Smooth muscle cell (in vitro differentiated cells): Measurements from ENCODE around the gene RGP1. TPM values are rescaled to one million over a fixed set of nuclear protein-coding genes. Genes with fewer than 3 reads are reported as not detected.

Source experiments
- DNase-seq: peaks from one replicate; lab custom pipeline; 2025; ENCODE audit not compliant: unreplicated experiment; lab: John Stamatoyannopoulos, UW
- H2AFZ ChIP-seq: fragments of 200-600 bp; sonication (generic); 2 replicates; pipeline ENCODE4 v1.6.0; 2016; ENCODE audit warnings: antibody characterized with exemption, low read depth, mild to moderate bottlenecking
- H3F3A ChIP-seq: fragments of 200-600 bp; sonication (generic); 2 replicates; pipeline ENCODE4 v1.6.0; 2017; ENCODE audit warnings: antibody characterized with exemption, low read depth
- H3K27ac ChIP-seq: fragments of 200-600 bp; sonication (generic); 2 replicates; pipeline ENCODE4 v1.5.1; 2016; ENCODE audit warnings: low read depth, mild to moderate bottlenecking
- H3K27me3 ChIP-seq: fragments of 200-600 bp; sonication (generic); 2 replicates; pipeline ENCODE4 v1.6.1; 2016; ENCODE audit warnings: low read depth, mild to moderate bottlenecking
- H3K36me3 ChIP-seq: fragments of 200-600 bp; sonication (generic); 2 replicates; pipeline ENCODE4 v1.5.1; 2016; ENCODE audit warnings: low read depth
- H3K4me1 ChIP-seq: fragments of 200-600 bp; sonication (generic); 2 replicates; pipeline ENCODE4 v1.5.1; 2016; ENCODE audit warnings: low read depth
- H3K4me2 ChIP-seq: fragments of 200-600 bp; sonication (generic); 2 replicates; pipeline ENCODE4 v1.6.0; 2016; ENCODE audit warnings: mild to moderate bottlenecking
- H3K4me3 ChIP-seq: fragments of 200-600 bp; sonication (generic); 2 replicates; pipeline ENCODE4 v1.5.1; 2016; ENCODE audit warnings: mild to moderate bottlenecking
- H3K79me2 ChIP-seq: fragments of 200-600 bp; sonication (generic); 2 replicates; pipeline ENCODE4 v1.6.0; 2016; ENCODE audit warnings: low read depth, mild to moderate bottlenecking
- H3K9ac ChIP-seq: fragments of 200-600 bp; sonication (generic); 2 replicates; pipeline ENCODE4 v1.6.0; 2016; ENCODE audit warnings: low read depth
- H3K9me3 ChIP-seq: fragments of 200-600 bp; sonication (generic); replicated peaks from 2 replicates; pipeline ENCODE4 v1.5.1; 2016; ENCODE audit warnings: low read depth
- H4K20me1 ChIP-seq: fragments of 200-600 bp; sonication (generic); 2 replicates; pipeline ENCODE4 v1.6.0; 2016; ENCODE audit warnings: low read depth
- CTCF ChIP-seq: fragments of 200-600 bp; sonication (generic); IDR thresholded peaks from 2 replicates; pipeline ENCODE4 v1.5.1; 2017; ENCODE audit warnings: borderline replicate concordance, mild to moderate bottlenecking, antibody characterized with exemption; ENCODE audit not compliant: insufficient read depth, poor library complexity, severe bottlenecking
- WGBS: methylation state at CpG from one replicate; pipeline ENCODE4 v1.1.7; 2016; ENCODE audit warnings: low lambda C conversion rate; 5-methylcytosine and 5-hydroxymethylcytosine counted together
- polyA plus RNA-seq: library from polyadenylated mRNA; unstranded; fragments of >200 nt; fragmentation: Nextera tagmentation; extraction: Ambion mirVana; gene quantifications from 2 replicates; pipeline ENCODE4 v1.2.1, GENCODE V29; 2016
- total RNA-seq: library from RNA; depleted of rRNA; stranded (reverse); fragments of >200 nt; gene quantifications from 2 replicates; pipeline ENCODE4 v1.2.3, GENCODE V29; 2014

The RGP1 gene
- total and polyA plus RNA-seq, 2 experiments from 2014 or later = 12.8 to 15.3 TPM

GRCh38 chr9:35702696-35703095, 46.4 kb upstream of the RGP1 start:
- no peaks in the 10 kb centered on the region for H3K27me3 ChIP-seq
- peaks cover 33% of the 10 kb centered on the region for H3K36me3 ChIP-seq
- H3K79me2 ChIP-seq = no peaks in the 10 kb centered on the region
- H3F3A ChIP-seq = peaks cover 11% of the 10 kb centered on the region
- no peak overlapping the region for H3K9ac ChIP-seq
- H3K4me3 ChIP-seq = no peak overlapping the region
- H3K4me2 ChIP-seq = no peak overlapping the region
- no peak overlapping the region for H3K27ac ChIP-seq
- H2AFZ ChIP-seq = no peak overlapping the region
- TF ChIP-seq CTCF = no peak
- no peaks in the 10 kb centered on the region for H3K9me3 ChIP-seq
- H3K4me1 ChIP-seq = no peaks in the 10 kb centered on the region
- WGBS = 99% methylated on average over 7 of the region's 7 CpGs
- DNase-seq = no peak
- H4K20me1 ChIP-seq = peaks cover 24% of the 10 kb centered on the region

- H3K4me2 ChIP-seq = no peak overlapping the region
- H3K27me3 ChIP-seq = no peaks in the 10 kb centered on the region
- no peak for TF ChIP-seq CTCF
- H3K36me3 ChIP-seq = peaks cover 45% of the 10 kb centered on the region
- no peak overlapping the region for H3K4me3 ChIP-seq
- DNase-seq = no peak
- H3K27ac ChIP-seq = no peak overlapping the region
- no peak overlapping the region for H2AFZ ChIP-seq
- H3K79me2 ChIP-seq = no peaks in the 10 kb centered on the region
- WGBS = 98% methylated on average over 22 of the region's 26 CpGs
- H3K9me3 ChIP-seq = no peaks in the 10 kb centered on the region
- H3F3A ChIP-seq = peaks cover 11% of the 10 kb centered on the region
- no peaks in the 10 kb centered on the region for H3K4me1 ChIP-seq
- H3K9ac ChIP-seq = no peak overlapping the region
- peaks cover 29% of the 10 kb centered on the region for H4K20me1 ChIP-seq
Observed at GRCh38 chr9:35703906-35704672, 45.0 kb upstream of the RGP1 start.

- H3K79me2 ChIP-seq = no peaks in the 10 kb centered on the region
- H3K9me3 ChIP-seq = no peaks in the 10 kb centered on the region
- no peak for DNase-seq
- peaks cover 29% of the 10 kb centered on the region for H4K20me1 ChIP-seq
- no peaks in the 10 kb centered on the region for H3K4me1 ChIP-seq
- no peak overlapping the region for H3K4me3 ChIP-seq
- peaks cover 5% of the 10 kb centered on the region for H3F3A ChIP-seq
- TF ChIP-seq CTCF = no peak
- H3K4me2 ChIP-seq = no peak overlapping the region
- no peak overlapping the region for H3K27ac ChIP-seq
- H2AFZ ChIP-seq = no peak overlapping the region
- peaks cover 37% of the 10 kb centered on the region for H3K36me3 ChIP-seq
- H3K9ac ChIP-seq = no peak overlapping the region
- no peaks in the 10 kb centered on the region for H3K27me3 ChIP-seq
- WGBS = 88% methylated on average over 8 of the region's 8 CpGs
Observed at GRCh38 chr9:35705372-35705771, 43.7 kb upstream of the RGP1 start.

- 96% methylated on average over 7 of the region's 7 CpGs for WGBS
- no peaks in the 10 kb centered on the region for H3K9me3 ChIP-seq
- no peak for DNase-seq
- no peak for TF ChIP-seq CTCF
- no peak overlapping the region for H3K9ac ChIP-seq
- H4K20me1 ChIP-seq = peaks cover 23% of the 10 kb centered on the region
- H3K4me2 ChIP-seq = no peak overlapping the region
- no peaks in the 10 kb centered on the region for H3K4me1 ChIP-seq
- no peaks in the 10 kb centered on the region for H3K79me2 ChIP-seq
- H3K4me3 ChIP-seq = no peak overlapping the region
- H3K27me3 ChIP-seq = no peaks in the 10 kb centered on the region
- no peak overlapping the region for H2AFZ ChIP-seq
- H3K27ac ChIP-seq = no peak overlapping the region
- H3K36me3 ChIP-seq = peaks cover 34% of the 10 kb centered on the region
- no peaks in the 10 kb centered on the region for H3F3A ChIP-seq
Observed at GRCh38 chr9:35705836-35706430, 43.2 kb upstream of the RGP1 start.
